ENCODE data around the gene DLG4. TPM values are rescaled to one million over a fixed set of nuclear protein-coding genes. Genes with fewer than 3 reads are reported as not detected.

DLG4 gene
- total RNA-seq, 1 experiment from 2014 or later: 38.3 TPM

GRCh38 chr17:7234083-7234951 is 14.7 kb upstream of the DLG4 start, which contains the start of gene DVL2:
Gene DVL2, minus strand, starts transcription at chr17:7234517. Its CDS starts 255 bp downstream, at chr17:7234262.
- H2BK12ac ChIP-seq (ENCODE audit: insufficient read length, low read depth, low read length): no peak within 1 kb of the TSS
- no peaks in the 10 kb centered on the region for H3K9me3 ChIP-seq (ENCODE audit: control insufficient read depth, low read depth, low read length)

More at GRCh38 chr17:7234083-7234951, 14.7 kb upstream of the DLG4 start, which contains the start of gene DVL2:
- Histone ChIP-seq H3K27ac (ENCODE audit: insufficient read length, low read depth, low read length) (no peak within 1 kb of the TSS), H4K8ac (replicated peaks; ENCODE audit: insufficient read length, low read depth, low read length) (no peak within 1 kb of the TSS), H2AK5ac (ENCODE audit: insufficient read length, low read length) (no peak within 1 kb of the TSS), H3T11ph (ENCODE audit: low read length) (no peak within 1 kb of the TSS), H4K91ac (ENCODE audit: insufficient read length, low read depth, low read length) (no peak within 1 kb of the TSS), H2BK20ac (ENCODE audit: low read depth, low read length, poor library complexity, severe bottlenecking) (no peak within 1 kb of the TSS), H3K4me2 (ENCODE audit: insufficient read depth, insufficient read length, low read length) (peak within 1 kb of the TSS; percentile 92), H3K4me1 (ENCODE audit: insufficient read depth, low read length) (no peaks in the 10 kb centered on the region), H3K79me1 (ENCODE audit: insufficient read depth, low read depth, low read length, poor library complexity, severe bottlenecking) (peaks cover 17% of the 10 kb centered on the region), H2AFZ (ENCODE audit: low read length) (no peak within 1 kb of the TSS), H3K23me2 (ENCODE audit: insufficient read length, low read depth, low read length, poor library complexity, severe bottlenecking) (peaks cover 7% of the 10 kb centered on the region), H2BK5ac (ENCODE audit: insufficient read length, low read length) (no peak within 1 kb of the TSS), H4K5ac (ENCODE audit: insufficient read length, low read depth, low read length) (no peak within 1 kb of the TSS), H4K20me1 (ENCODE audit: control insufficient read depth, insufficient read depth, insufficient read length) (no peaks in the 10 kb centered on the region), H3K4ac (ENCODE audit: low read depth, low read length) (no peak within 1 kb of the TSS), H3K23ac (ENCODE audit: insufficient read length, low read depth, low read length) (no peak within 1 kb of the TSS), H3K56ac (ENCODE audit: insufficient read length, low read depth, low read length) (no peak within 1 kb of the TSS), H3K14ac (ENCODE audit: insufficient read depth, low read length) (peak within 1 kb of the TSS; percentile 70; the same call in 1 of the 2 replicates), H2BK120ac (ENCODE audit: low read depth, low read length, poor library complexity, severe bottlenecking) (no peak within 1 kb of the TSS), H3K27me3 (ENCODE audit: insufficient read depth, low read length) (no peaks in the 10 kb centered on the region), H3K9ac (ENCODE audit: extremely low read depth, insufficient read length, low read length) (peak within 1 kb of the TSS; percentile 98), H3K18ac (ENCODE audit: insufficient read length, low read depth, low read length) (peak within 1 kb of the TSS; percentile 18), H2BK15ac (ENCODE audit: low read depth, low read length) (no peak within 1 kb of the TSS), H3K79me2 (ENCODE audit: insufficient read depth, low read length) (peaks cover 23% of the 10 kb centered on the region; the same call in 1 of the 2 replicates)
- no CpG with 5 or more reads among the region's 72 CpGs for WGBS (ENCODE audit: extremely low coverage, insufficient read length, low lambda C conversion rate)
- Mint-ChIP-seq H3K36me3 (ENCODE audit: insufficient read depth in 1 of 3, low read depth in 3 of 3) (peaks cover 38 to 63% (median 52%) of the 10 kb centered on the region in 3 experiments; a peak in 6 of 7 replicates), H3K27me3 (ENCODE audit: low read depth) (no peaks in the 10 kb centered on the region; the same call in 1 of the 2 replicates), H3K4me1 (peaks cover 27 to 40% of the 10 kb centered on the region in 2 experiments), H3K9me3 (0 out of 5 replicates have a peak, but pooled peaks cover 0 to 2% of the 10 kb centered on the region in 2 experiments), H3K4me3 (peak within 1 kb of the TSS; percentile 94 to 100), H3K27ac (peak within 1 kb of the TSS; percentile 92 to 99 (median 97))
- peak; percentile 98 for DNase-seq
- no peak for TF ChIP-seq CTCF (conservative IDR thresholded peaks at IDR 0.05)

Measured in H9 (cell line).